C4-2B (cell line): Measurements from ENCODE around the gene P2RX5.

Experiments
- CTCF ChIP-seq: fragments of 450-650 bp; conservative IDR thresholded peaks from 2 replicates; pipeline ENCODE4 v1.5.1; 2017; ENCODE audit warnings: mild to moderate bottlenecking
- ZFX ChIP-seq: fragments of 450-650 bp; IDR thresholded peaks from 2 replicates; pipeline ENCODE4 v1.6.1; 2017

GRCh38 chr17:3718201-3718600 lies 22.2 kb upstream of the P2RX5 start:
- no peak for TF ChIP-seq CTCF
- no peak for TF ChIP-seq ZFX
